ENCODE measurements around the gene SNED1.

DNA sequence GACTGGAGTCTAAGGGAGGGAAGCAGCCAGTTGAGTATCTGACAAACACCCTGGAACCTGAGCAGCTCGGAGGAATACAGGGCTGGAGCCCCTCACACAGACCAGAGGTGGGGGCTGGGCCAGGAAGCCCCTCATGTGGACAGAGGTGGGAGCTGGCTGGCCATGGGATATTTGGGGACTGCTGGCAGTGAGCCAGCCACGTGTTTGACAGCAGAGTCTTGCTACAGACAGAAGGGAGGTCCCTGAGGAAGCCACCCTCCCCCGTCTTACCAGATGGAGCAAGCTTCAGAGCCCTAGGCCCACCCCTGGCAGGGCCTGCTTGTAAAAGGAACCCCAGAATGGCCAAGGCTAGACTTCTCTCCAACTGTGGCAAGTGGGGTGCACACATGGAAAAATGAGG is 107.2 kb downstream of the SNED1 start:
- no peak for TF ChIP-seq CTCF (IDR thresholded peaks at IDR 0.05; ENCODE audit: low read depth, low read length, missing input control)
- no peak for TF ChIP-seq REST (IDR thresholded peaks at IDR 0.05)
- TF ChIP-seq, protein P1, sequence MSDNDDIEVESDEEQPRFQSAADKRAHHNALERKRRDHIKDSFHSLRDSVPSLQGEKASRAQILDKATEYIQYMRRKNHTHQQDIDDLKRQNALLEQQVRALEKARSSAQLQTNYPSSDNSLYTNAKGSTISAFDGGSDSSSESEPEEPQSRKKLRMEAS (IDR thresholded peaks at IDR 0.05), result no peak
